Measurements from ENCODE around the gene KIF18B.
"Not testable (repeated sequence)": the region's sequence is repeated elsewhere in the genome, so short reads cannot be mapped to it uniquely, and the experiment has no call there.

Gene KIF18B

DNA sequence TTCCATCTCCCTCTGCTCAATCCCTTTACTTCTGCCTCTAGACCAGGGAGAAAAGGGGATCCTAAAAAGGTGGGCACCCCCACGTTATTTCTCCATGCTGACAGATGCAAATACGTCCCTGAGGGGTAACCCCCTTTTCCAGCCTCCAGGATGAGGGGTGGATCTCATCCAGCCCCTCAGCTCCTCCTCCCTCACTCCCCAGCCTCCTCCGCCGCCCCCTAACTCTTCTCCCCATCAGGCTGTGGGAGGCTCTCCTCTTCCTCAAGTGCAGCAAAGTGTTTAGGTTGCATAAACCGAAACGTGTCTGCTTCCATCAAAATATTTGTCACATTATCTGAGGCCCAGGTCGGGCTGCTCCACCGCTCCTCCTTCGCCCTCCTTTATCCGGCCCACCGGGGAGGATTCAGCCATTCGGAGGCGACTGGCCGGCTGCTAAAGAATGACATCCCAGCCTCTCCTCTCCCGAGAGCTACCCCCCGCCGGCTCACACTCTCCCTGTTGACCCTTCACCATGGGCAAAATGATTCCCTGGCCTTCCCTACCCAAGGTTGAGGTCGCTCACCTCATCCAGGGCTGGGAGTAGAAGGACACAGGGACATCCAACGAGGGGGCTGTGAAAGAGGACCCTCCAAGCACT, 21.7 kb upstream of the KIF18B start:
- no peak for DNase-seq (ENCODE audit: low read depth)

DNA sequence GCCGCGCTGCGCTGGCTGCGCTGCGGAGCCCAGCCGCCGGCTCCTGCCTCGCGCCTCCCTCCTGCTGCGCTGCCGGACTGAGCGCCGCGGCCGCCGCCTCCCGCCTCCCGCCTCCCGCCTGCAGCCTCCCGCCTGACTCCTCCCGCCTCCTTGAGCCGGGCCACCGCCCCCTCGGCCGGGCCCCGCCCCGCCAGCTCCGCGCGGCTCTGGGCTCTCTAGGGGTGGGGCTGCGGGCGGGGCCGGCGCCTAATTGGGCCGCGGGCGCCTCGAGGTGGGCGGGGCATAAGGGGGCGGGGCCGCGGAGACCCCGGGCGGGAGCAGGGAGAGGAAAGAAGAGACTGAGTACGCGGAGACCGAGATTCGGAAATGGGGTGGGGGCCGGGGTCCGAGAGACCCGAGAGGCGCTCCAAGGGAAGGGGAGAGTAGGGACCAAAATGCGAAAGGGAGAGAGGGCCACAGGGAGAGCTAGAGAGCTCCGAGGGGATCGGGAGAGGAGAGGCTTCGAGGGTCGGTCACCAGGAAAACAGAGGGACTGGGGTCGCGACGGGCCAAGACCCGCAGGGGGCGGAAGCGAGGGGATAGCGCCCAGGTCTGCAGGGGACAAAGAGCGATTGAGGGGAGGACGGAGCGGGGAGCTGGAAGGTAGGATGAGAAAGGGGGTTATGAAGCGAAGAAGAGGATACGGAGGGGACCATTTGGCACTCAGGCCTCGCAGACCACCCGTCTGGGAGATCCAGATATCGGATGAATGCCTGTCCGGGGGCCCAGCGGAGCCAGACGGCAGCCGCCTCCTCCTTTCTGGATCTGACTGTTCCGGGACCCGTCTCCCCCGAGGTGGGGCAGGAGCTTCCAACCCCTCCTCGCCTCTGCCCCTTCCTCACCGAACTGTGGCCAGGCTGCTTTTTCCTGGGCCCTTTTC, 20.9 kb upstream of the KIF18B start, which contains the start of gene C1QL1:
Gene C1QL1, minus strand, starts transcription at position 79 of the 919 bp plus-strand sequence. CDS start 255 bp downstream, outside the sequence.
- peak; percentile 25 for DNase-seq (ENCODE audit: low read depth)

DNA sequence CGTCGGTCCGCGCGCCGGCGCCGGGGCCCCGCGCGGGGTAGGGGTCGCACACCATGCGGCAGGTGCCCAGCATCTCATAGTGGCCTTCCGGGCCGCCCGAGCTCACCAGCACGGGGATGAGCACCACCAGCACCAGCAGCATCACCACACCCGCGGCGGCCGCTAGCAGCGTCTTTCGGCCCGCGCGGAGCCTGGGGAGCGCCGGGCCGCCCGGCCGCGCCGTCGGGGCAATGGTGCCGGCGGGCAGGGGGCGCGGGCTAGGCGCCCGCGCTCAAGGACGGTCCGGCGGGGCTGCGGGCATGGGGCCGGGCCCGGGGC, 20.3 kb upstream of the KIF18B start:
- DNase-seq (ENCODE audit: low read depth), result no peak

DNA sequence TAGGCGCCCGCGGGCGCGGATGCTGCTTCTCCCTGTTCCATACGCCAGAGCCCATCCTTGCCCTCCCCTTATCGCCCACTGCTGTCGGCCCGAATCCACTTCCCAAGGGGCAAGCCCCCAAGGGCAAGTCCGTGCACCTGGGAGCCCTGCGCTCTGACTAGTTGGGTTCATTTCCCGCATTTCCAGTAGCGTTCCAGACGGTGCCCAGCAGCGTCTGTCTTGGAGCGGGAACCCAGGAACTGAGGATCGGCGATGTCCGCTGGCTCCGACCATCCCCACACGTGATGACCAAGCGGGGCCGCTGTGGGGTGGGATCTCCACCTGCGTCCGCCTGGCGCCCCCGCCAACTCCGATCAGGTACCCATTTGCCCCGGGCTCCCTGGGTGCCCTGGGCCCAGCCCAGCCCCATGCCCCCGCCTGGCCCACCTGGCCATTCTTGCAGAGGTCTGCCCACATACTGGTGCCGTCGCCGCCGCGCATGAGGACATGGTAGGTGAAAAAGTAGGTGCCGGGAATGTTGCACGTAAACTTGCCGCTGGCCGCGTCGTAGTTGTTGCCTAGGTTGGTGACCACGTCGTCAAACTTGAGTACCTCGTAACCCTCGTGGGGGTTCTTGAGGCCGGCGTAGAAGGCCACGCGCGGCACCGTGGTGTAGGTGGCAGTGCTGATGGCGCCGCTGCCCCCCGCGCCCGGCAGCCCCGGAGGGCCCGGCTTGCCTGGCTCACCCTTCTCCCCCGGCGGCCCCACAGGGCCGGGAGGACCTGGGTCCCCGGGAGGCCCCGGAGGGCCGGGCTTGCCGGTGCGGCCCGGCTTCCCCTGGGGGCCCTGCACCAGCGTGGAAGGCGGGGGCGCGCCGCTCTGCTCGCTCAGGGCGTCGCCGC, 19.7 kb upstream of the KIF18B start:
- no peak for DNase-seq (ENCODE audit: low read depth)

DNA sequence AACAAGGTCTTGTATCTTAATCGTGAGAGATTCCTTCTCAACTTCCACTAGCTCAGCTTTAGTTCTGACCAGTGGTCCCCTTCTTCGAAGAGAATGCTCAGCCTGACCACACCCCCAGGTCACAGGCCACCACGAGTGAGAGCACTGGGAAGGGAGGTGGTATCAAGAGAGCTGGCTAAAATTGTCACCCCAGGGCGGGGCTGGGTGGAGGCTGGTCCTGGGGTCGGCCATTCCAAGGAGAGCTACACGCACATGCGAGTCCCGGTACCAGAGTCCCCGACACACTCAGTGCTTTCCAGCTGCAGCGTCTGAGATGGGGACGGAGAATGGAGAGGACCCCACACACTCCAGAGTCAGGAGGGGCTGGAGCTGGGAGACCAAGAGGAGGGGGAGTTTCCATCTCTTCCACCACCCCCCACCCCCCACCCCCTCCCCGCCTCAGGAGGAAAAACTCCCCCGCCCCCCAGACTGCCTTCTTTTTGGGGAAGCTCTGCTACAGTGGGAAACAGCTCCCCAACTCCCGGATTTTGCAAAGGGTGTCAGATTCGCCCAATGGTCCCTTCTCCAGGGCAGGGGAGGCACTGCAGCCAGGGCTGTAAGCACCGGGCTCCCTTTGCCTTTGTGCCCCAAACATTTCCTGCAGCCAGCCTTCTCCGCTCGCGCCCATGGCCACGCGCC, 18.9 kb upstream of the KIF18B start:
- no peak for DNase-seq (ENCODE audit: low read depth)

DNA sequence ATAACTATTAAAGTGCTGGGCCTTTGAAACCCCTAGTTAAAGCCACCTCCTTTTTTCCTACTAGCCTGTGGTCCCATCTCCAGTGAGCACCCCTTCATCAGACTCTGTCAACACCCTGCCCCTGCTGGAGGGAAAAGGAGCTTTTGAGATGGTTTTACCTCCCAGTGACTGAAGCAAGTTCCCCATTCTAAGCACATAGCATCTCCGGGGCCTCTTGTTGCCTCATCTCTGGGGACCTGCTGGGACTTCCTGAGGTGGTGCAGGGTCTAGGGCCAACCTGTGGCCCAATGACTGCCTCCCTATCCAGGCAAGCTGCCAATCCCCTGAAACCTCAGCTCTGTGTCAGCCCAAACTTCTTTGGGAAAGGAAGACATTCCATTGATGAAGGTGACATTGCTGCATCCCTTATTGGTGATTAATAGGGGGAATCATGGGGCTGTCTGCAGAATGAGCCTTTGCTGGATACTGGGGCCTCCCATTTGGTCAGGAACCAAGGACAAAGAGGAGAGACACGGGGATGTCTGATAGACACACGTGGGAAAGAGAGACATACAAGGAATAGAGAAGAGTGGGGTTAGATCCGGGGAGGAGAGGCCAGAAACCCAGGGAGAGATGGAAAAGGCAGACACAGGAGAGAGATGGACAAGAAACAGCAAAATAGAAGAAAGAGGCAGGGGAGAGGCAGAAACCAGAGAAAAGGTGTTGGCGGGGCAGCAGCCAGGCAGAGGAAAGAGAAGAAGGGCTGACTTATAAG, 18.1 kb upstream of the KIF18B start:
- no peak for DNase-seq (ENCODE audit: low read depth)

DNA sequence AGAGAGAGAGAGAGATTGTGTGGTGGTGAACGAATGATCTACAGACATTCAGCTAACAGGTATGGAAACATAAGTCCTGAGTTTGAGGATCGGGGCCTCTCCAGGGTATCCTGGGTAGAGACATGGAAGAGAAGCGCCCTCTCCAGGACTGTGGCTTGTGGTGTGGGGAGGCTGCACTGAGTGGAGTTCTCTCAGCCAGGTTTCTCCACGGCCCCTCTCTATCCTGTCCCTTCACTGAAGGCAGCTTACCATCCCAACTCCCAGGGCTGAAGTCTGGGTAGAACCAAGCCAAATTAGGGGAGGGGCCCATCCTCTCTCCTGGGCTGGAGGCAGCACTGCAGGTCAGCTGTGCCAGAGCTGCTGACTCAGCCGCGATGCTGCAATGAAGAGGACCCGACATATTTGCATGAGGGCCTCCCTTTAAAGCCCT, 14.4 kb upstream of the KIF18B start:
- DNase-seq (ENCODE audit: low read depth), result no peak

DNA sequence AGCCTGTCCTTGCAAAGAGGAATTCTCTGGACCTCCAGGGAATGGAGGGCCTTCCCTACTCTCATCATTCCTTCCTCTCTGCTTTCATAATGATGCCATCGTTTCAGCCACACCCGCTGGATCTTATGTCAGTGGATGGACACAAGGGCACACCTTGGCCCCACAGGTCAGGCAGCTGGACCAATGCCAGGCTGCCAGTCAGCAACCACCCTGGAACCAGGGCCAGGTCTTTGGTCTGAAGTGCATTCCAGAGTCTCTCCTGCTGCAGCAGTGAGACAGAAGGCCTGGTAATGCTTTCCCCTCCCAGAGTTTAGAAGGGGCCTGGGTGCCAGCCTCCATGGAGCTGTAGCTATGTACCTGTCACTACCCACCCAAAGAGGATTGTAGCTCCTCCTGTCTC, 13.1 kb upstream of the KIF18B start:
- DNase-seq (ENCODE audit: low read depth), result no peak

DNA sequence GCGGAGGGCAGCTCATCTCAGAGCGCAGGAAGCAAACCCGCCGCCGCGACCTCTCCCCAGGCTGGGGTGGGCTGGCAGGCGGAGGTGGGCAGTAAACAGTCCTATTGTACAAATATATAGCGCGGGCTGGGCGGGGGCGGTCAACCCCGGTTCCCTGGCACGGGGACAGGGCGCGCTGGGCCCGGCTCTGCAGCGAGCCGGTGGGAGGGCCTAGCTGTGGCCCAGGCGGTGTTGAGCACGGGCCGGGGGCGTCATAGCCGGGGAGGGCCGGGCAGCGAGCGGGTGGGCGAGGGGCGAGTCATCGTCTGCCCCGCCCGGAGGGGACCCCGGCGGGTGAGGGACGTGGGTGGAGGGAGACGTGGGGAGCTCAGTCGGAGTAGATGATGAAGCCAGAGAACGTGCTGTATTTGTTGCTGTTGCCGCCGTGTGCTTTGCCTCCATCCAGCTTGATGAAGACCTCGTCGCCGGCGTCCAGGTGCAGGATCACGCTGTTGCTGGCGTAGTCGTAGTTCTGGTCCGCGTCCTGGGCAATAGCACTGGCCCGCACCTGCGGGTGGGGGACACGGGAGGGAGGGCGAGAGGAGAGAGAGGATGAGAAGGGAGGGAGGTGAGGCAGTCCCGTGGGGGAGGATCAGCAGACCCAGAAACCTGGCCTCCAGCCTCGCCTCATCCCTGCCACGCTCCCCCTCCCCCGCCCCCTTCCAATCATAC, 12.4 kb upstream of the KIF18B start:
- DNase-seq (ENCODE audit: low read depth), result no peak

DNA sequence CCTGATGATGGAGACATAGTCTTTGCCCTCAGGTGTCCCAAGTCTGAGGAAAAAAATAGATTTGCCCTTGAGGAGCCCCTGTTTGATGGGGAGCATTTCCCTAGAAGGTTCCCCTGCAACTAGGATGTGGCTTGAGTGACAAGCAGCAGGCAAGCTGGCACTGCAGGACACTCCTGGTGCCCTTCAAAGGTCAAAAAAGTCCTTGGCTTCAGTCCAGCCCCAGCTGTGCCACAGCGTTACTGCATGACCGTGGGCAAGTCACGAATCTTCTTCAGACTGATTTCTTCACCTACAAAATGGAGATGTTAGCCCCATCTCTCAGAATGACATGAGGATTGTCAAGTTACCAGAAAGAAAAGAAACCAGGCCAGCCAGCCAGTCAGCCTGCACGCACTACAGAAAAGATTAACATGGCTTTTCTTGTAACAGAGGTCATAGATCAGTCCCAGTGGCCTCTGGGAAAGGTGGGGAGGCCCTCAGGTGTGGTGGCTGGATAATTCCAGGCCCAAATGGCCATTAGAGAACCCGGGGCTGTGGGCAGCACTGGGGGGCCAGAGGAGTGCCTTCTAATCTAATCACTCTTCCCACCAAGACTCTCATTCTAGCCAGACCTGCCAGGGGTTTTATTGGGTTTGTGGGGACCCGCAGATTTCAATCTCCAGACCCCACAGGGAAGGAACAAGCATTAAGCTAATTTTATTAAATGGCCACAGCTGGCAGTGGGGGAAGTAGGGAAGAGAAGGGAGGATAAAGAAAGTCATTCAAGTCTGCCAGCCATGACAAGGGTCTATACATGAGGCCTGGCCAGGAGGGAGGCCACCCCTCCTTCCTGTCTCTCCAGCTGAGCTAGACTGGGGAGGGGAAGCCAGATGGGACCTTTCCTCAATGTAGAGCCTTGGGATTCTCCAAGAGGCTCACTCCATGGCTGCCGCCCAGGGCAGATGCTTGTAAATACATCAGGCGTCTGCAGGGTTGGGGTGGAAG, 9.7 kb upstream of the KIF18B start:
- DNase-seq (ENCODE audit: low read depth), result no peak

DNA sequence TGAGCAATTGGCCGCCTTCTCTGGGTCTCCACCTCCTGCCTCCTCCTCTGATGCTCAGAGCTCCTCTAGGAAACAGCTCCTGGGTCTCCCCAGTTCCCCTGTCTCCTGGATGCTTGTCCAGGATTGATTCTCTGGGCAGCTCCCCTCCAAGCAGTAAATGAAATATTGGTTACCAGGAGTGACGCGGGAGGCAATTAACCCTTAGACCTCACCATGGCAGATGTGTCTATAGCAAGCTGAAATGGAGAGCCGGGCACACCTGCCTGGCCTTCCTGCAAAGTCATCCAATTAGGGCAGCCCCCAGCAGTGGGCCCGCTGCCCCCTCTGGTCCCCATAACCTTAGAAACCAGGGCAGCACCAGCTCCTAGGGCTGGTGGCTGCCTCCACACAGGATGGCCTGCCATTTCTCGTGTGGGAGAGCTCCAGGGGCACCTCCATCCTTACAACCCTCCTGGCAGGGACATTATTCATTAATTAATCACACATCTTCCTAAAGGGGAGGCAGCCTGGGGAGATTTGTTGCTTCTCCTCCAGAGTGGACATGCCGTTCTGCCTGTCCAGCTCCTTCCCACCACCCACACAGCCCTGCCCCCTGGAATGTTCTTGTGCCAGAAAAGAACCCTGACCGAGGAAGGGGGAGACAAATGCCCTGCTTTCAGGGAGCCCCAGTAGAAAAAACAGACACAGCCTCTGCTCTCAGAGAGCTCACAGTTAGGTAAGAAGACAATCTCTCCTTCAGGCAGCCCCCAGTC, 8.3 kb upstream of the KIF18B start:
- no peak for DNase-seq (ENCODE audit: low read depth)

DNA sequence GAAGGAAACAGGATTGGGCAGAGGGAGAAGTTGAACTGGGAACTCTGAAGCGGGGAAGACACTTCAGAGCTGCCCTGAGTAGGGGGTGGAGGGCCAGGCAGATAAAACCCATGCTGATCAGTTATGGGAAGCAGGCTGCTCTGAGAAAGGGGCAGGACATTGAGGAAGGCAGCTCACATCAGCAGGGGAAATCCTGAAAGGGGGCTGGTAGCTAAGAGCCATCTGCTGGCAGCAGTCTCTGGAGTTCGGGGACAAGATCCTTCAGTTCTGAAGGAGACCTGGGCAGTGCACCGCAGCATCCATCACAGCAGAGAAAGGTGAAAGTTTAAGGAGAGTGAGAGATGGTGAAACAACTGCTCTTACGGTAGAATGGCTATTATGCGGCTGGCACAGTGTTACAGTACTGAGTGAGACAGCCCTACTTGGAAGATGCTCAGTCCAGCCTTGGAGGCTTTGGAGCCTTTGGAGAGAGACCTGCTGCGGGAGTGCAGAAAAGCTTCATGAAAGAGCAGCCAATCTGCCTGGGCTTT, 5.4 kb upstream of the KIF18B start:
- DNase-seq (ENCODE audit: low read depth), result no peak

DNA sequence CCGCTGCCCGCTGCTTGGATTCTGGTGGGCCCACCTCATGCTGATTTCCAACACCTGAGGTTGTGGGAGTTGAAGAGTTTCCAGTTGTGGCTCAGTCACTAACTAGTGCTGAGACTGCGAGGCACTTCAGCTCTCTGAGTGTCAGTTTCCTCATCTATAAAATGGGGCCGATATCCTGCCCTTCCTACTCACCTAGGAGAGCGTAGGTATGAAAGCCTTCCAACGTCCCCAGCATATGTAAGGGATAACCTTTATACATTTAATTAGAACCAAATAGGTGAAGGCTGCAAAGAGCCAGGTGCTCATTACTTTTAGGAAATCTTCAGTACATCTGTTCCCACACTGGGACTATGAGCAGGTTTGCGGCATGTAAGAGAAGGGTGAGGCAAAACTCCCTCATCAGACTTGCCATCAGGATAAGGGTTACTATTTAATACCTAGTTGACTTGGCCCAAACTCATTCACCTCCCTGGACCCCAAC, 782 bp upstream of the KIF18B start:
- no peak for DNase-seq (ENCODE audit: low read depth)

DNA sequence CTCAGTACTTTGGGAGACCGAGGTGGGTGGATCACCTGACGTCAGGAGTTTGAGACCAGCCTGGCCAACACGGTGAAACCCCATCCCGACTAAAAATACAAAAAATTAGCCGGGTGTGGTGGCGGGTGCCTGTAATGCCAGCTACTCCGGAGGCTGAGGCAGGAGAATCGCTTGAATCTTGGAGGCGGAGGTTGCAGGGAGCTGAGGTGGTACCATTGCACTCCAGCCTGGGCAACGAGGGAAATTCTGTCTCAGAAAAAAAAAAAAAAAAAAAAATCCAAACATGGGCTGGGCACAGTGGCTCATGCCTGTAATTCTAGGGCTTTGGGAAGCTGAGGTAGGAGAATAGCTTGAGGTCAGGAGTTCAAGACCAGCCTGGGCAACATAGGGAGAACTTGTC, 1.9 kb downstream of the KIF18B start:
- DNase-seq (ENCODE audit: low read depth), result not testable (repeated sequence)

DNA sequence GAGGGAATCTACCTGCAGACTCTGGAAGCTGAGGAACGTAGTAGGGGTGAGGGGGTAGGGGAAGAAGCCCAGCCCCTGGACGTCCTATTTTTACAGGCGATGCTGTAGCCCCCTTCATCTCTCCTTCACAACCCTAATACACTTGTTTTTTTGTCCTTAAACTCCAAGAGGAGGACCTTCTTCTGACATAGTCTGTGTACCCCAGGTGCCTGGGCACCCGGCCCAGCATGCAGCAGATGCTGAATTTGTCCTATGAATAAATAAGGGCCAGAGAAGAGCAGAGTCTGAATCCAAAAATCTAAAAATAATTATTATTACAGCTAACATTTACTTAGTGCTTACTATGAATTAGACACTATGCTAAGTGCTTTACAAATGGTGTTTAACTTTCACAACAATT, 5.1 kb downstream of the KIF18B start:
- DNase-seq (ENCODE audit: low read depth), result no peak

DNA sequence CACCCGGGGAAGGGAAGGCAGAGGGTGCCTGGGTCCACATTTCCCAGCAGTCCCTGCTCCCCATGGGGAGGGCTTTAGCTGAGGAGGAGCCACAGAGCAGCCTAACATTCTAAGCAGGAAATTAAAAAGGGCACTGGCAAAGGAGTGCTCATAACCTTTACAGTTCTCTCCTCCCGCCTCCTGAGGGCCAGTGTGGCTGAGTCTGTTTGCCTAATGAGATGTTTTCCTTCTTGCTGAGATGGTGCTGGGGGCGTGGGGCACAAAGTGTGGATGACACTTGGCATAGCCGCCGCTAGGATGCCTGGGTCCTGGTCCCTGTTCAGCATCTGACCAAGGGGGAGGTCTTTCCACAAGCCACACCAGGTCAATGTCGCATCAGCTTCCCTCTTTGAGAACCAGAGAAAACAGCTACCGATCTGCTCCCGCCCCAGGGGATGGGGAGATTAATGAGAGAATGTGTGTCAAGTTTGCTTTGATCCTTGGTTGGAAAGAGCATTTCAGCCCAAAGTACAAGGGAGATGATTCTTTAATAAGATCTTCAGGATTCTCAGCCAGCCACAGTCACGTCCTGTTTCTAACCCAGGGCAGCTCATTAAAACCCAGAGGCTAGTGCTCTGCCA, 5.8 kb downstream of the KIF18B start:
- DNase-seq (ENCODE audit: low read depth), result no peak

DNA sequence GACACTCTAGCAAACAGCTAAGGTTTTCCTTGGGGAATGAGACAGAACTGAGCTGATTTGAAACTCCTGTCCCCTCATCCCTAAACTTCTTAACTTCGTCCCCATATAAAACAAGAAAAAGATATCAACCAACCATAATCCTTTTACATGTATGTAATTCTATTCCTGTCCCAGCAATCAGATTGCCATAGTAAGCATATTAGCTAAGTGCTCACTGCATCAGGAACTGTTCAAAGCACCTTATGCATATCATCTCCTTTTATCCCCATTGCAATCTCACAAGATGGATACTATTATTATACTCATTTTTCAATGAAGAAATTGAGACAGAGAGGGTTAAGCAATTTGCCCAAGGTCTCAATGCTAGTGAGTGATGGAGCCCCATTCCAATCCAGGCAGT, 6.8 kb downstream of the KIF18B start:
- no peak for DNase-seq (ENCODE audit: low read depth)

DNA sequence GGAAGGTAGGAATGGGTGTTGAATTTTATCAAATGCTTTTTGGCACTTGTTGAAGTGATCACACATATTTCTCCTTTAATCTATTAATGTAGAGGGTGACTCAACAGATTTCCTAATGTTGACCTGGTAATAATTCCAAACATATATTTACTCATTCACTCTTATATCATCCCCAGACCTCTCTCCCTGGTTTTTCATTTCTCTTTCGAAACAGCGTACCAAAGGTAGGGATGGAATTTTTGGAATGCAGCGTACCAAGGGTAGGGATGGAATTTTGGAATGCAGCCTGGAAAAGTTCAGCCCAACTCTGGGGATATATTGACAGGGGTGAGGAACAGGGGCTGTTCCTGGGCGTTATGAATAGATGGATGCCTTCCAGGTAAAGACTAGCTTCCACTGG, 7.3 kb downstream of the KIF18B start:
- peak; percentile 53 for DNase-seq (ENCODE audit: low read depth)

All from HS-5 (cell line).